Endothelial cell of umbilical vein (primary cell): Measurements from ENCODE around the gene NOP16.

Experiments
- CTCF ChIP-seq, 2 donors: IDR thresholded peaks; 1 replicate in 1 of 2; 2 replicates in 1 of 2; pipeline ENCODE4 v1.5.1; 2011; ENCODE audit warnings: low read length in 2 of 2, mild to moderate bottlenecking in 2 of 2, moderate library complexity in 2 of 2, control low read depth in 1 of 2, inconsistent platforms in 1 of 2, low read depth in 1 of 2; ENCODE audit not compliant: insufficient read depth in 1 of 2; ENCODE audit errors: extremely low read depth in 1 of 2
- EZH2 ChIP-seq: IDR thresholded peaks from 2 replicates; pipeline ENCODE4 v1.6.1; 2012; ENCODE audit warnings: borderline replicate concordance, low read depth, mild to moderate bottlenecking, moderate library complexity, low read length, inconsistent platforms; ENCODE audit not compliant: severe bottlenecking
- JUN ChIP-seq: IDR thresholded peaks from 2 replicates; pipeline ENCODE4 v1.6.1; 2011; ENCODE audit warnings: borderline replicate concordance, low read depth; ENCODE audit not compliant: insufficient read length, insufficient read depth
- MAX ChIP-seq: IDR thresholded peaks from 2 replicates; pipeline ENCODE4 v1.6.1; 2011; ENCODE audit not compliant: insufficient read depth, insufficient read length
- POLR2A ChIP-seq: IDR thresholded peaks from 2 replicates; pipeline ENCODE4 v1.6.1; 2012; ENCODE audit warnings: low read depth, mild to moderate bottlenecking, control low read depth, low read length
- POLR2AphosphoS5 ChIP-seq: IDR thresholded peaks from 2 replicates; pipeline ENCODE4 v1.6.1; 2012; ENCODE audit warnings: low read depth, mild to moderate bottlenecking, control low read depth, low read length, moderate library complexity; ENCODE audit not compliant: insufficient read depth

GRCh38 chr5:176359658-176360057, 28.7 kb downstream of the NOP16 start:
- TF ChIP-seq CTCF (IDR thresholded peaks at IDR 0.05; ENCODE audit: extremely low read depth in 1 of 2, insufficient read depth in 1 of 2, low read depth in 1 of 2, low read length in 2 of 2), result no peak
- no peak for TF ChIP-seq POLR2AphosphoS5
- no peak for TF ChIP-seq POLR2A
- no peak for TF ChIP-seq JUN
- TF ChIP-seq EZH2, result no peak
- TF ChIP-seq MAX, result no peak
